ENCODE data around the gene ELL3.
"Not testable (repeated sequence)": the region's sequence is repeated elsewhere in the genome, so short reads cannot be mapped to it uniquely, and the experiment has no call there.

Gene ELL3

DNA sequence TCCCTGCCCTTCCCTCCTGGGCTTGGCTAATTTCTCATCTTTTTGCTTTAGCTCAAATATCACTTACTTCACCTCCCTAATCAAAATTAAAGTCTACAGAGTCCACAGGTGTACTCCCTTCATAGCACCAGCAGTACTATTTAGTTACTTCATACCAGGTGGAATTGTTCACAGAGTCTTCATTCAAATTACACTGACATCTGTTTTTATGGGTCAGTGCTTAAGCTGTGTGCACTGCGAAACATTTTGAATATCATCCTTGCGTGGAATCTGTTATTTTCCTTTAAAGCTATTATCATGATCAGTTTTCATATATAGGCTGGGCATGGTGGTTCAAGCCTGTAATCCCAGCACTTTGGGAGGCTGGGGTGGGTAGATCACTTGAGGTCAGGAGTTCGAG is 12.6 kb upstream of the ELL3 start:
- no peak for ATAC-seq

DNA sequence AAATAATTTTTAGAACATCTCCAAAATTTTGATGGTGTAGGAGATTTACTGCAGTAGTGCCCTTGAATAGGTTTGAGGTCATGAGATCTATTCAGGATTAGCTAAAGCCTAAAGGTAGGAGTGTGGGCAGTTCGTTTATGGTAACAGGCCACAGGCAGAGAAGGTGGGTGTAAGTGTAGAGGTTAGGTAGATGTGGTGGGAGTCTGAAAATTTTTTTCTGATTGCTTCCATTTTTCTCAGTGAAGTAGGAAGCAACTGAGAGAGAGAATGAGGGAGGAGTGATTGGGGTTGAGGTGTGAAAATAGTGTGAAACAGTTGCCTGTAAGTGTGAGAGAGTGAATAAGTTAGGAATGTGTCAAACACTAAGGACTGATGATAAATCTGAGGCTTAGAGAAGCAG is 2.2 kb upstream of the ELL3 start:
- no peak for ATAC-seq

DNA sequence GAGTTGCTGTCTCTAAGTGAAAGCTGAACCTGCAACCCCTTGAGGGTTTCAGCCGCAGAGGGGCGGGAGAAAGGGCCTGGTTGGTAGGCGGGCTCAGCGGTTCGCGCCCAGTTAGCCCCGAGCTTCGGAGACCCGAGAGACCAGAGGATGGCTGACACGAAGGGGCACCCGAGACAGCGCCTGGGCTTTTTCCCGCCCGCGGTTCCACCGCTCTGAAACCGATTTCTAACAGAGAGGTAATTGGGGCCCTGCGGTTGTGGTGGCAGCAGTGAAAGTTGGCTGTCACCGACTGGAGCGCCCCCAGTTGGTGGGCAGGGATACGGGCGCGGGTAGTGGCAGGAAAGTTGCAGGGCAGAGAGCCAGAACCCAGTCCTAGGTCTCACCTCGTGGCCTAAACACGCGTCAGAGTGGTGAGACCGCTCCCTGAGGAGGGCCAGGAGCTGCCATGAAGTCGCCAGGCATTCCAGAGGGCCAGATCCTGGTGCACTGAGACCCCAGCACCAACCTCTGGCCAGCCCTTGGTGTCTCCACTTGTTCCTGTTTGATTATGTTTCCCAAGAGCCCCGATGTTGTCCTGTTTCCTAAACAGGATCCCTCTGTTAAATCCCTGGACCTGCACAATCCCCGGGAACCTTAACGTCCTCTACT is 625 bp upstream of the ELL3 start:
- ATAC-seq = peak; percentile 80 to 81

DNA sequence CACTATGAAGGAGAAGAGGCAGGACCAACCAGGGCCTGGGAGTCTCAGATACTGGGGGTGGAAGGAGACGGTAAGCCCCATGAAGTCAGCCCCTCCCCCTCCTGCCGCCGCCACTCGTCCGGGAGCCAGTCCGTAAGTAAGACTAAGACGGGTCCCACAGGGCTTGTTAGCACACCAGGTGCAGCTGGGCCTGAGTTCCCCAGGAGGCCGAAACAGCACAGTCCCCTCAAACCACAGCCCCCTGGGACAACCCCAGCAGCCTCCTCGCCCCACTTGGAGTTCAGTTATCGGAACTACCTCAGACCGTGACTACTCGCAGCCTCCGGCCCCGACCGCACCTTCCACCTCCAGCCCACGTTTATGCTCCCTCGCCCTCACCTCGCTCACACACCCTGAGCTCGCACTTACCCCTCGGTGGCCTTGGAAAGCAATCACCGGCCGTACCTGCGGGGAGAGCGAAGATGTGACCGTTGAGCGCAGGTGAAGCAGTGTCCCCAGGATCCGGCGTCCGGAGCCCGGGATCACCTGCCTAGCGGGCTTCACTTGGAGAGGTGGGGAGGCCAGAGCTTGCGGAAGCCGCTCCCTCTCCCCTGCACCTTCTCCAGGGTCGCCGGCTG is 557 bp downstream of the ELL3 start:
- ATAC-seq = peak; percentile 22 to 25

DNA sequence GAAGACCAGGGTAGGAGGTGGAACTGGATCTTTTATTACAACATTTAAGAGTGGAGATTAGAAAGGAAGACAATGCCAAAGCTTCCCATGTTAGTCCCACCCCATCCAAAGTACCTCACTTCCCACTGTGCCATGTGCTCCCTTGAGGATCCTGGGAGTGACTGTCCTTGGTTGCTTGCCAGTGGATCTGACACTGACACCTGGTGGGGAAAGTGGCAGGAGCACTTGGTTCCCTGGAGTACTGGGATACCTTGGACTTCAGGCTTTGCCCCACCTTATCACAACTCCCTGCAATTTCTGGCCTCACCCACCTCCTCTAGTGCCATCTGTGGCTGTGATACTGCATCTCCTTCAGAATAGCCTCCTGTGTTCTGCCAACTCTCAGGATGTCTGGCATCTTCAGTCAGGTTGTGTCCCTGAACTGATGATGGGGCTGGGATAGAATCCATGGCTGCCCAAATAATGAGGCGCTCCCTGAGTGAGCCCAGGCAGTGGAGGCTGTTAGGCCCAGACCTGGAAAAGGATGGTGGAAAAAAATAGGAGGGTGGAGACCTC is 1.3 kb downstream of the ELL3 start:
- ATAC-seq = no peak

DNA sequence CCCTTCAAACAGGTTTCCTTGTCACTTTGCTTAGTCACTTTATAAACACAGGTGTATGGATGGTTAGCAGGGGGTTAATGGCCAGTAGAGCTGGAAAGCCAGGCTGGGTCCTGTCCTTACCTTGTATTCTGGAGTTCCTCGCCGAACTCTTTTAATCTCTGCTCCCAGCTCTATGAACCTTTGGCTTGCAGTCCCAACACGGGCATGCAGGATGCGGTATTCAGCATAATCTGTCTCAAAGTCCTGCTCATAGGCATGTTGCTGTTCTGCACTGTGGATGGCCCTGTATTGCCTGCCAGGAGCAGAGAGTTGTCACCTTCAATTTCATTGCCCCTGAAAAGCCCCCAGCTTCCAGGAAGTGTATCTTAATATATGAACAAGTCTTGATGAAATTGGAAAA is 2.7 kb downstream of the ELL3 start:
- no peak for ATAC-seq

DNA sequence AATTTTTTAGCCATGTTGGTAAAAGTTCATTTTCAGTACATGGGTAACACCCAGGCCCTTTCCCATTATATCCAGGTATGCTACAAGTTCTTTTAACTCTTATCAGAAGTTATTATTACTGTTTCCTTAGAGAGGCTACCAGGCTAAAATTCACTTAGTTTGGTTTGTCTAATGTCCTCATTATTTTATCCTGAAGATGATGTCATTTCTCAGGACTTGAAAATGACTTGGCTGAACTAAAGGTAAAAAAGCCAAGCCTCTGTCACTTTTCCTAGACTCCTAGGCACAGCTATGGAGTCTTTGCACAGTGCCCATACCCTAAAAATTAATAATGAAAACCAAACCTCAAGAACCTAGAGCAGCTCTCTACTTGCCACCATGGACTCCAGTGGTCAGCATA is 4.1 kb downstream of the ELL3 start:
- ATAC-seq = no peak

DNA sequence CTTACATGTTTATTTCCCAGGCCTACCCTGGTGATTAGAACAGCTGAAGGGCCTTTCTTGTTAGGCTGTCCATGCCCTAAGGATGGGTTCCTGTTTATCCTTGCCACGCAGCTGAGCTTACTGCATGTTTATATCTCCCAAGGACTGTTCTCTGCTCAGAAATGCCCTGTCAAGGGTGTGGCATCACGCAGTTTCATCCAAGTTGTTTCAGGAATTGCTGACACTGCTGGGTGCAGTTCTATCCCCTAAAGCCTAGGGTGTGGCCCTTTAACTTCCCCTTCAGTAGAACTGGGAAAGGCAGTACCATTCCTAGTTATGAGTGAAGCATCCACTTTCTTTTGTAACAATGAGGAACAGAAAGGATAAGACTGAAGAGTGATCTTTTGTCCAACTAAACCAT is 5.0 kb downstream of the ELL3 start:
- no peak for ATAC-seq

DNA sequence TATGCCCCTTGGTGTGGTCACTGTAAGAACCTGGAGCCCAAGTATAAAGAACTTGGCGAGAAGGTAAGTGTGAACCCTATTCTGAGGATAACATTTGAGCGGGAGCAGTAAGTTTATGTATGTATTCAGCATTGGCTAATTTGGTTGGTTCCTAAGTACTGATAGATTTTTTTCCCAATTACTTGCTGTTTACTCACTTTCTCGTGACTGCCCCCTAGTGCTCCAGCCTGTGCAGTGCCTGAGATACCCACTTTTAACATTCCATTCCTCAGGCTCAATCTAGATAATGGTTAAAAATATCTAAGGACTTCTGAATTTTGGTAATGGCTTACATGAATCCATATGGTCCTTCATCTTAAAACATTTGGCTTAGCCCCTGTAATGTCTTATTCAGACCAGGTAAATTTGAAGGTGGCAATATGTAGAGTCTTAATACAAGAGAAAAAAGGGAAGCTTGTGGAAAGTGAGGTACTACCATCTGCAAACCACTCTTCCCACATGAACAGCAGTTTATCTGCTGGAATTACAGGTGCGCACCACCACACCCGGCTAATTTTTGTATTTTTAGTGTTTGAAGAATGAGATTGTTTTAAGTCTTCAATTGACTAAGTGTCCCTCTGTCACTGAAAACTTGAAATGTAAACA is 7.1 kb downstream of the ELL3 start:
- peak in 1 of 2 donors; percentile 53 for ATAC-seq

DNA sequence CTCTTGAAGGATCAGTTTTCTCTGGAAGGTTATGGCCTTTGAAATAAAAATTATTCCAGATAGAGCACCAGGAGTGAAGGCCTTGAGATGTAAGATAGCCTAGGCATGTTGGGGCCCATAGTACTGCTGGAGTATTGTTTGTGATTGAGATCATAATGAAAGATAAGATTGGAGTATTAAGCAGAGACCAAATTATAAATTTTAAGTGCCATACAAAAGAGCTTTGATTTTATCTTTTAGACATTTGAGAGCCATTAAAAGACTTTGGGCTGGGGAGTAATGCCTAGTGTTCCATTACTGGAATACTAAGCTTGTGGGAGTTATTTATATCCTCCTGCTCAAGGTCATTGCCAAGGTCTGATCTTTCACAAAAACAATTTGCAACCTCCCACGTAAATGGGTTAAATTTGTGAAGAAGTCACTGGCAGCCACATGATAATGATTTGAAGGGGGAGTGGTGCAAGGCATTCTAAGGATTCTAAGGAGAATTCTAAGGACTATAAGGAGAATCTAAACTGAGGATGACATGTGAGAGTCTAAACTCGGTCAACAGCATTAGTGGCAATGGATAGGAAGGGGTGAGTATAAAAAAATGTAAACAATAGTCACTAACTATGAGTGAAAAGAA is 12.8 kb downstream of the ELL3 start:
- ATAC-seq = no peak

DNA sequence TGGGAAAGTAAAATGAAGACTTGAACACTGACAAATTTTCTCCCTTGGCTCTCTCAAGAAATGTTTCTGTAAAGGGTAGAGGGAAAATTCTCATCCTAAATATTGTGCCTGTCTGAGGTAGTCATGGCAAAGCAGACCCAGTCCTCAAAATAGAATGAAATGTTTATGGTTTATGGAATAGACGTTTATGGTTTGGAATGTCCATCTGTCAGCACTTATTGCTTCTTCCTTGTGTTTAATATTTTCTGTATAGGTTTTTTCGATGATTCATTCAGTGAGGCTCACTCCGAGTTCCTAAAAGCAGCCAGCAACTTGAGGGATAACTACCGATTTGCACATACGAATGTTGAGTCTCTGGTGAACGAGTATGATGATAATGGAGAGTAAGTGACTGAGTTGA is 13.9 kb downstream of the ELL3 start:
- no peak for ATAC-seq

DNA sequence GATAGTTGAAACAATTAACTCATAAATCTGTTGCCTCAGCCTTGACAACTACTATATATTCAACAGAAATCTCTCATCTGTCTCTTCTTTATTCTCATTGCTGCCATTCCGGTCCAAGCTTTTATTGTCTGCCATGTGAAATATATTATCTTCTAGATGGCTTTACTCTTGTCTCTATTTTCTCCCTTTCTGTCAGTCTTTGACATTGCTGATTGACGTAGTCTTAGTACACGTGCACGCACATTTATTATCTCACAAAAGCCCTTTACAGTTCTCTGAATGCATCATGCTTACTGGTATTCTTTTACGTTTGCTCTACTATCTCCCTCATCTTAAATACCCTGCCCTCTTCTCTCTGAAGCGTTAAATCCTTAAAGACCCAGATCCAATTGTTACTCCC is 24.9 kb downstream of the ELL3 start:
- no peak for ATAC-seq

DNA sequence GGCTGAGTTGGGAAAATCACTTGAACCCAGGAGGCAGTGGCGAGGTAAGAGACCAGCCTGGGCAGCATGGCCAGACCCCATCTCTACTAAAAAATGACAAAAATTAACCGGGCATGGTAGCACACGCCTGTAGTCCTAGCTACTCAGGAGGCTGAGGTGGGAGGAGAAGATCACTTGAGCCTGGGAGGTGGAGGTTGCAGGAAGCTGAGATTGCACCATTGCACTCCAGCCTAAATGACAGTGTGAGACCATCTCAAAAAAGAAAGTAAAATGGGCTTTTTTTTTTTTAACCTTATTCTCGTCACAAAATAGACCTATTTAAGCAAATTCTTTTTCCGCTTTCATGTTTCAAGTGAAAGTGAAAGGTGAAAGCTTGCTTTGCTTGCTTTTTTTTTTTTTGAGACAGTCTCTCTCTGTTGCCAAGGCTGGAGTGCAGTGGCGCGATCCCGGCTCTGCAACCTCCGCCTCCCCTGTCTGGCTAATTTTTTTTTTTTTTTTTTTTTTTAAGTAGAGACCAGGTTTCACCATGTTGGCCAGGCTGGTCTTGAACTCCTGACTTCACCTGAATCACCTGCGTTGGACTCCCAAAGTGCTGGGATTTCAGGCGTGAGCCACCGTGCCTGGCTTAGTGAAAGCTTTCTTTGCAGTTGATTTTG is 26.9 kb downstream of the ELL3 start:
- peak; percentile 33 to 36 for ATAC-seq

DNA sequence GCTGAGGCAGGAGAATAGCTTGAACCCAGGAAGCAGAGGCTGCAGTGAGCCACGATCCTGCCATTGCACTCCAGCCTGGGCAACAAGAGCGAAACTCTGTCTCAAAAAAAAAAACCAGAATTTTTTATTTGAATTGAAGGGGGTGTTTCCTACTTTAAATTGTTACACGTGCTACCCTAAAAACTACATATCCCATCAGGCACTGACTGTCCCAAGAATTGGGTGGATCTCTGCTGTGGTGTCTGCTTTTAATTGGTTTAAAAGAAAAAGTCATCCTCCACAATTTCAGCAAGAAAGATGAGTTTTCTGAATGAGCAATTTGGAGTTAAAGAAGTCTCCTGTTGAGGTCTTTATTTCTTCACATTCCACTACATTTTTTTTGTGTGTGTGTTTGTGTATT is 28.4 kb downstream of the ELL3 start:
- peak in 1 of 2 donors; percentile 11 for ATAC-seq

DNA sequence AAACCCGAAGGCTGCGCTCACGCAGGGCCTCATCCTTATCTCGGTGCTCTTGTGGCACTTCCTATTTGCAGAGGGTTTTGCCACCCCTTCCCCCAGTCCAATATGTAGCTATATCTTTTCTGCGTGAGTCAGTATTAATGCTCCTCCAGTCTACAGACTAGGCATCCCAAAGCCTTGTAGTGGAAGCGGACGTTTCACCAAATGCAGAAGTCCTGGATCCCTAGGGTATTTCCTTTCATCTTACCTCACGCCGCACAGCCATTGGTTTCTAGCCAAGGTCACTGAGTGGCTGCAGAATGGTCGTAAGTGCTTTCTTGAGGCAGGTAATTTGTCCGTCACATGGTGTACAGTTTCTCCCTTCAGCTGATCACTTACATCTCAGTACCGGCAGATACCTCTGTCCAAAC is 29.9 kb downstream of the ELL3 start:
- ATAC-seq = peak; percentile 39 to 53

DNA sequence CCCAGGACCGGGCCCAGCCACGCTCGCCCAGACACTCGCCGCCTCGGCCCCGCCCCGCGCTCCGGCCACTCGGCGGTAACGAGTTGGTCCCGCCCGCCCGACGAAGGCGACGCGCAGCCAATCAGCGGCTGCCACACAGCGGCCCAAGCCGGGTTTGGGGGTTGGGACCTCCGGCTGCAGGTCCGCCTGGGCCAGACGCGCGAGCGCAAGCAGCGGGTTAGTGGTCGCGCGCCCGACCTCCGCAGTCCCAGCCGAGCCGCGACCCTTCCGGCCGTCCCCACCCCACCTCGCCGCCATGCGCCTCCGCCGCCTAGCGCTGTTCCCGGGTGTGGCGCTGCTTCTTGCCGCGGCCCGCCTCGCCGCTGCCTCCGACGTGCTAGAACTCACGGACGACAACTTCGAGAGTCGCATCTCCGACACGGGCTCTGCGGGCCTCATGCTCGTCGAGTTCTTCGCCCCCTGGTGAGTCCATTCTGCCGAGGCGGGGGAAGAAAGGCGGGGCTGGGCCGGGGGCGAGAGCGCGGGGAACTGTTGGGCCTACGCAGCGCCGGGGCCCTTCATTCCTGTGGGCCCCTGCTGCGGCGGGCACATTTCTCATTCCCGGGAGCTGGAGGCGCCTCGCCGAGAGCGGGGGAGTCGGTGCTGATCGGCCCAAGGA is 30.4 kb downstream of the ELL3 start, which contains the start of gene PDIA3:
PDIA3 (plus strand) TSS at position 194 of the 658 bp plus-strand sequence; CDS start at position 296, 102 bp downstream.
- peak; percentile 83 for ATAC-seq

DNA sequence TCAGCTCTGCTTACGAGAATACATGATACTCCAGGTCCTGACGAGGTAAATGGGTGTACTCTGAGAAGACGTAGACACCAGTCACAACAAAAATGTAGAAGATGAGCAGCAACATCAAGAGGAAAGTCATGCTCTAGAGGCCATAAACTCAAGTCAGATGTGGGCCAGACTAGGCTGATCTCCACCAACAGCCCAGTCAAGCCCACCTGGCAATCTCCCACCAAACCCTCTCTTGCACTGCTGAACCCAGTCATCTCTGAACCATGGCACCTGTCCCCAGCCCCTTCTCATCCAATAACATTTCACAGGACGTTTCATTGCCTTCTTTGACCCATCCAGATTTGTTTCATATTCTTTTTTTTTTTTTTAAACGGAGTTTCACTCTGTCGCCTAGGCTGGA is 41.4 kb downstream of the ELL3 start:
- no peak for ATAC-seq

DNA sequence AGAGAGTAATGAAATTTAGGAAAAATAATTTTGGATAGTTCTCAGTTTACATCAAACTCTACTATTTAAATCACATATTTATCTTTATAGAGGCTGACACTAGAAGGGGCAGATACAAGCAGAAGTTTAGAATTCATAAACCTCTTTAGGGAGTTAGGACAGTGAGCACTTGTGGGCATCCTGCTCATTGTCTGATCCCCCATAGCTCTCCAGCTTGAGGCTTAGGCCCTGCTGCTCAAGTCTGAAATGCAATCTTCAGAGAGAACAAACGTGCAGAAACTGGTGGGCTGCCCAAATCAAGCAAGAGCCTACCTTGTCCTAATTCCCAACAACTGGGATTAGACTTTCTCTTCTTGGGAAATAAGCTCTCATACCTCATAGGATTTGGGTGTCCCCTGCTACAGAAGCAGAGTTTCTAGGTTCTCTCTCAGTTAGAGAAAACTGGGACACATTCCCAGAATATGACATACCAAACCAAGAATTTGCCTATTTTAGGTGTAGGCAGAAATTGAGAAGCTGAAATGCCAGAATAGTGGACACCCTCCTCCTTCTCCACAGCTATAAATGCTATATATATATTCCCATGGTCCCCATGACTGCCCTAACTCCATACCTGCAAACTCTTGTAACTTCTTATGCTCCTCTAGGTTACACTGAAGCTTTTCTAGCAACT is 48.6 kb downstream of the ELL3 start:
- not testable (repeated sequence) for ATAC-seq

DNA sequence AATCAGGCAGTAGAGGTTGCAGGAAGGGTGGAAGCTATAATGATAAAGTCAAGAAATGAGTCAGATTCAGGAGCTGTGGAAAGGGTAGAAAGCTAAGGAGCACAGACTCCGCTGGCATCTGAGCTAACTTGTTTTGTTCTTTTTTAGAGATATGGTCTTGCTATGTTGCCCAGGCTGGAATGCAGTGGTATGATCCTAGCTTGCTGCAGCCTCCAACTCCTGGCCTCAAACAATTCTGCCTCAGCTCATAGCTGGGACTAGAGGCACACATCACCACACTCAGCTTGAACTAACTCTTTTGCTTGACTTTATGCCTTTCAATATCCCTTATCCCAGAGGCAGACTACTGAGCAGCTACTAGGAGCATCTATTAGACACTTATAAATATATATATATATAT is 50.5 kb downstream of the ELL3 start:
- not testable (repeated sequence) for ATAC-seq

DNA sequence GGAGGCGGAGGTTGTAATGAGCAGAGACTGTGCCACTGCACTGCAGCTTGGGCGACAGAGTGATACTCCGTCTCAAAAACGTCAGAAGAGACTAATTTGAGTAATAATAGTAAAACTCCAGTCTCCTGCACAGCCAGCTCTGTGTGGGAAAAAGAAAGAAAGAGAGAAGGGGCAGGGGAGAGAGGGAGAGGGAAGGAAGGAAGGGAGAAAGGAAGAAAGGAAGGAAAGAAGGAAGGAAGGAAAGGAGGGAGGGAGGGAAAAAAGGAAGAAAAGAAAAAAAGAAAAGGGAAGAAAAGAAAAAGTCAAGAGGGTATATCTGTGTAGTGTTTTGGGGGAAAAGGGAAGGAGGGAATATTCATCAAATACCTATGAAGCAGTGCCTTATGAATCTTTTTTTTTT is 53.6 kb downstream of the ELL3 start:
- no peak for ATAC-seq

Data from activated CD4-positive, CD25-positive, alpha-beta regulatory T cell treated with anti-CD3 and anti-CD28 coated beads, Interleukin-2, amount 50 U/mL, for 24 hours (primary cell).